Ishikawa (cell line): Measurements from ENCODE around the gene KCNK17.
A peak's percentile ranks its signal among the peaks of the same experiment; 100 is the strongest.

Experiments used
- CEBPB ChIP-seq: IDR thresholded peaks from 2 replicates; pipeline ENCODE4 v1.6.1; 2012
- CREB1 ChIP-seq: IDR thresholded peaks from 2 replicates; pipeline ENCODE4 v1.6.1; 2012; ENCODE audit warnings: low read depth
- EGR1 ChIP-seq: IDR thresholded peaks from 2 replicates; pipeline ENCODE4 v1.6.1; 2012
- EP300 ChIP-seq: IDR thresholded peaks from 2 replicates; pipeline ENCODE4 v1.6.1; 2012; ENCODE audit warnings: borderline replicate concordance
- FOXM1 ChIP-seq: IDR thresholded peaks from 2 replicates; pipeline ENCODE4 v1.6.1; 2012; ENCODE audit warnings: low read depth, borderline replicate concordance
- MAX ChIP-seq: IDR thresholded peaks from 2 replicates; pipeline ENCODE4 v1.6.1; 2012
- NFIC ChIP-seq: IDR thresholded peaks from 2 replicates; pipeline ENCODE4 v1.6.1; 2012
- RAD21 ChIP-seq: IDR thresholded peaks from 2 replicates; pipeline ENCODE4 v1.6.1; 2012; ENCODE audit warnings: low read depth
- REST ChIP-seq: IDR thresholded peaks from 2 replicates; pipeline ENCODE4 v1.6.1; 2012; ENCODE audit warnings: low read depth, mild to moderate bottlenecking
- TAF1 ChIP-seq: IDR thresholded peaks from 2 replicates; pipeline ENCODE4 v1.6.1; 2012; ENCODE audit warnings: low read depth, mild to moderate bottlenecking
- TCF12 ChIP-seq: IDR thresholded peaks from 2 replicates; pipeline ENCODE4 v1.6.1; 2012; ENCODE audit warnings: low read depth
- TEAD4 ChIP-seq: IDR thresholded peaks from 2 replicates; pipeline ENCODE4 v1.6.1; 2012
- YY1 ChIP-seq: IDR thresholded peaks from 2 replicates; pipeline ENCODE4 v1.6.1; 2012; ENCODE audit warnings: low read depth
- ZBTB7A ChIP-seq: IDR thresholded peaks from 2 replicates; pipeline ENCODE4 v1.6.1; 2012; ENCODE audit warnings: low read depth
- TF ChIP-seq, protein P1 (sequence below): IDR thresholded peaks from 2 replicates; pipeline ENCODE4 v1.6.1; 2012

The KCNK17 gene

GRCh38 chr6:39314273-39314795, at the start of gene KCNK17:
Gene KCNK17, minus strand, starts transcription at chr6:39314419. Its CDS starts 99 bp downstream, at chr6:39314320.
- TF ChIP-seq FOXM1 (no peak), TAF1 (no peak), YY1 (no peak), ZBTB7A (no peak), MAX (no peak), CREB1 (no peak), EGR1 (no peak), REST (no peak), TEAD4 (no peak), NFIC (no peak)
- TF ChIP-seq, protein P1, sequence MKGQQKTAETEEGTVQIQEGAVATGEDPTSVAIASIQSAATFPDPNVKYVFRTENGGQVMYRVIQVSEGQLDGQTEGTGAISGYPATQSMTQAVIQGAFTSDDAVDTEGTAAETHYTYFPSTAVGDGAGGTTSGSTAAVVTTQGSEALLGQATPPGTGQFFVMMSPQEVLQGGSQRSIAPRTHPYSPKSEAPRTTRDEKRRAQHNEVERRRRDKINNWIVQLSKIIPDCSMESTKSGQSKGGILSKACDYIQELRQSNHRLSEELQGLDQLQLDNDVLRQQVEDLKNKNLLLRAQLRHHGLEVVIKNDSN, result no peak

DNA sequence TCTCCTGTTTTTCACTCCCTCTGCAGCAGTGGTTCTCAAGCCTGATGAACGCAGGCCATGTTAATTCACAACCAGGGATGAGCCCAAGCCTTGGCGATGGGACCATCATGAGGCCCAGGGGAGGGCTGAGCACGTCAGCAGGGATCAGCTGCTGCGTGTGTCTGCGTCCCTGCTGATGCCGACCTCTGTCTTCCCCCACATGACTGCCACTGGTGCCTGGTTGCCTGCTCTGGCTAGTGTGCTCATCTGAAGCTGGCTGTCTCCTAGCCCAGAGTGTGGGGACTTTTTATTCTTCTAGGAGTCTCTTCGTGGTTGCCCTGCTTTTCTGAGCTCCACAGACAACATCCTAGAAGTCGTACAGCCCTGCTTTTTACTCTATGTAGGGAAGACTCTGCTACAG, 49.1 kb upstream of the KCNK17 start:
- TF ChIP-seq MAX, result no peak
- TF ChIP-seq FOXM1, result no peak
- TF ChIP-seq EGR1, result no peak
- TF ChIP-seq YY1, result no peak
- no peak for TF ChIP-seq TCF12
- TF ChIP-seq NFIC, result no peak
- TF ChIP-seq TEAD4, result no peak
- TF ChIP-seq, protein P1, result no peak
- TF ChIP-seq REST, result no peak
- TF ChIP-seq TAF1, result no peak
- TF ChIP-seq ZBTB7A, result no peak
- no peak for TF ChIP-seq CREB1
- no peak for TF ChIP-seq EP300
- TF ChIP-seq CEBPB, result no peak
- TF ChIP-seq RAD21, result no peak

GRCh38 chr6:39362487-39362865, 48.3 kb upstream of the KCNK17 start:
- TF ChIP-seq RAD21 (peak; percentile 38; the same call in 1 of the 2 replicates), EP300 (no peak), FOXM1 (no peak)

GRCh38 chr6:39361657-39362486, 47.7 kb upstream of the KCNK17 start:
- no peak for TF ChIP-seq FOXM1
- peak; percentile 91 for TF ChIP-seq RAD21
- no peak for TF ChIP-seq NFIC

DNA sequence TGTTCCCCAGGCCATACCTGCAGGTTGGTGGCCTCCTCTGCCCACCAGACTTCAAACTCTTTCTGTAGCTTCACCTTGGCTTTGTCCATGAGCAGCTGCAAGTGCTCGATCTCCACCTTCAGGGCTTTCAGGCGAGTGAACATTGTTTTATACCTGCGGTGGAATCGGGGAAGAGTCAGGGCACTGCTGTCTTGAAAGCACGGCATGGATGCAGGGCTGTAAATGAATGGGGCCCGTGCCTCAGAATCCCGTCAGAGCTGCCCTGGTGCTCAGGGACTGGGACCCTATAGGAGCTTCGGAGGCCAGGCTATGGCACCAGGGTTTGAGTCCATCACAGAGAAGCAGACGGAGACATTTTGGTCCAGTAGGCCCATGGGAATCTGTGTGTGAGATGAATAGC, 46.2 kb upstream of the KCNK17 start:
- TF ChIP-seq TAF1 (no peak), CREB1 (no peak), FOXM1 (no peak), TEAD4 (no peak), TCF12 (no peak), CEBPB (no peak), ZBTB7A (no peak), EP300 (no peak), NFIC (no peak), RAD21 (no peak)
- TF ChIP-seq, protein P1, result no peak
